Measurements from ENCODE around the gene ALAS1.

Gene ALAS1

DNA sequence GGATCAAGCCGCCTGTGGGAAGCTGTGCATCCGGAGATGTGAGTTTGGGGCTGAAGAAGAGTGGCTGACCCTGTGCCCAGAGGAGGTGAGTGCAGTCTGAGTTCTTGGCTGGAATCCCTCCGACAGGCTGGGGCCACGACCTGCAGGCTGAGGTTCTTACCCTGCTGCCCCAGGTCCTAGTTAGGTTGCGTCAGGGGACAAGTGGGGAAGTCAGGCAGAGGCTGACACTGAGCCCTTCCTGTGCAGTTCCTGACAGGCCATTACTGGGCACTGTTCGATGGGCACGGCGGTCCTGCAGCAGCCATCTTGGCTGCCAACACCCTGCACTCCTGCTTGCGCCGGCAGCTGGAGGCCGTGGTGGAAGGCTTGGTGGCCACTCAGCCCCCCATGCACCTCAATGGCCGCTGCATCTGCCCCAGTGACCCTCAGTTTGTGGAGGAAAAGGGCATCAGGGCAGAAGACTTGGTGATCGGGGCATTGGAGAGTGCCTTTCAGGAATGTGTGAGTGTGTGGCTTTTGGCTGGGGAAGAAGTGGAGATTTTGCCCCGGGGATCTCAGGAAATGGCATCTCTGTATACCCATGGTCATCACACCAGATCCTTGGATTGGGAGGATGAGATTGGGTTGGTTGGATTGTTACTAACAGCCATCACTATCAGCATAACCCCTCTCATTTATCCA lies 48.9 kb downstream of the ALAS1 start:
- no peak for DNase-seq (ENCODE audit: low read depth, low spot score)
- no peak overlapping the region for H3K27ac ChIP-seq

DNA sequence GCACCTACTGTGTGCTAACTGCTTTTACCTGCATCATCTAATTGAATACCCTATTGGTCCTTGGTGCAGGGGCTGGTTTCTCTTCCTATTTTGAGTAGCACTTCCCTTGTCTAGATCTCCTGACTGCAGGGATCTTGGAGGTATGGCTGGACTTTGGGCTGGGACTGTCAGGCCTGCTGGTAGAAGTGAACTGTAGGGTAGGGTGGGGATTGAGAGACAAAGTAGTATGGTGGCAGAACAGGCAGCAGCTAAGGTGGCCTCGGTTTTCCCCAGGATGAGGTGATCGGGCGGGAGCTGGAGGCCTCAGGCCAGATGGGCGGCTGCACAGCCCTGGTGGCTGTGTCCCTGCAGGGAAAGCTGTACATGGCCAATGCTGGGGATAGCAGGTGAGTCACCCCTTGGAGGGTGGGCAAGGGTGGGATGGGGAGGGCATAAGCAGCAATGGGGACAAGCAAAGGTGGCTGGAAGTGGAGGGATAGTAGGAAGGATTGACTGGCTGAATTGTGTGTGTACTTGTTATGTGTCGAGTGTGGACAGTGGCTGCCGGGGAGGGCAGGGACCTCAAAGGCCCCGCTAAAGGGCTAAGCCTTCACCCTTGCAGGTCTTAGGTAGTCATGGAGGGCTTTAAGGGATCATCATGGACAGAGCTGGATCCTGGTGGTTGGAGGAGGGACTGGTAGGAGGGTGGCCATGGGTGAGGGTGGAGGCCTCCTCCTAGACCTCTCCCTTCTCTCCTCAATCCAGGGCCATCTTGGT lies 49.6 kb downstream of the ALAS1 start:
- DNase-seq (ENCODE audit: low read depth, low spot score), result no peak
- H3K27ac ChIP-seq, result no peak overlapping the region

GRCh38 chr3:52248165-52248541 lies 50.2 kb downstream of the ALAS1 start:
- H3K27ac ChIP-seq, result no peak overlapping the region
- DNase-seq (ENCODE audit: low read depth, low spot score), result no peak

- no peak overlapping the region for H3K27ac ChIP-seq
- no peak for DNase-seq (ENCODE audit: low read depth, low spot score)
Observed at GRCh38 chr3:52248816-52249547, 51.0 kb downstream of the ALAS1 start.

DNA sequence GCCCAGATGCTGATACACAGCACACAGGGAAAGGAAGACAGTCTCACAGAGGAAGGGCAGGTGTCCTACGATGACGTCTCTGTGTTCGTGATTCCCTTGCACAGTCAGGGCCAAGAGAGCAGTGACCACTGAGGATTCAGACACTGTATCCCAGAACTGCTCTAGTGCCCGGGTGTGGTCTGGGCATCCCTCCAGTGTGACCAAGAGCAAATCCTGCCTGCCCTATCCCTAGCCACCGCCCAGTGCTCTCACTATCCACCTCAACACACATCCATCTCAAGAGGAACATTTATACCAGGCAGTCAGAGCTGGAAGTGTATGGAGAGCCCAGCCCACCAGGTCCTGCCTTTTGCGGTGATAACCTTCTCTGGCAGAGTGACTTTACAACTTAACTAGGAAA lies 51.7 kb downstream of the ALAS1 start:
- no peak for DNase-seq (ENCODE audit: low read depth, low spot score)
- H3K27ac ChIP-seq, result no peak overlapping the region

DNA sequence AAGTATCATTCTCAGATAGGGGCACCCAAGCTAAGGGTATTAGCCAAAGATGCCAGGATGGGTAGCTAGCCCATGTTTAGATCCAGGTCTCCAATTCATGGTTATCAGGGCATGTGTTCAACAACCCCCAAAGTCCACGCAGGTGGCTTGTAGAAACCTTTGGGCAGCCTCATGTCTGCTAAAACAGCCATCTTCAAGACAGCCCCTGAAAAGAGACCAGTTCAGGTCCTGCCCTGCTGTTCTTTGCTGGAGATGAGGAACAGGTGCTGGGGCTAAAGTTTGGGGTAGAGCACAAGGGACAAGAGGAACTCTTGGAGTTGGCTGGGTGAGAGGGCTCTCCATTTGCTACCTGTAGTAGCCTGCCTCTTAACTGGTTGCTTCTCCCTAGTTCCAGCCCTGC lies 52.2 kb downstream of the ALAS1 start:
- H3K27ac ChIP-seq, result peak overlapping the region; percentile 5

GRCh38 chr3:52253314-52254304 lies 55.6 kb downstream of the ALAS1 start:
- DNase-seq (ENCODE audit: low read depth, low spot score), result no peak
- H3K27ac ChIP-seq, result peak overlapping the region; percentile 70

More for the DNA sequence above, 52.2 kb downstream of the ALAS1 start:
- no peak for DNase-seq (ENCODE audit: low read depth, low spot score)

- no peak for DNase-seq (ENCODE audit: low read depth, low spot score)
- peak overlapping the region; percentile 70 for H3K27ac ChIP-seq
Observed at GRCh38 chr3:52254608-52255007, 56.6 kb downstream of the ALAS1 start.

DNA sequence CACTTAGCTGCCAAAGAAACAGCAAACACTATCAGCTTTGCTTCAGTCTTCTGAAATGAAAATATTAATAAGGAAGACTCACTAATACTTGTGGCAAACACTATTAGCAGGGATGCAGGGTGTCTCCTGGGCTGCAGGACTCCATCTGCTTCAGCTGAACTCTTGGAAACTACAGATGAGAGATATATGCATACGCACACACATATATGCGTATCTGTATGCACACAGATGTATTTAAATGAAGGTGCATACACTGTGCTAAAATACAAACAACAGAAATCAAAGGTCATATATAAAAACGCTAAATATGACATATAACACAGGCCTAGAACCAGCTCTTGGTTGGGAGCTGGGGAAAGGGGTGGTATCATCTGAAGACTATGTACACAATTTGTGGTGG lies 58.2 kb downstream of the ALAS1 start:
- no peak for DNase-seq (ENCODE audit: low read depth, low spot score)
- H3K27ac ChIP-seq, result no peak overlapping the region

GRCh38 chr3:52256622-52257021 lies 58.7 kb downstream of the ALAS1 start:
- DNase-seq (ENCODE audit: low read depth, low spot score), result no peak
- no peak overlapping the region for H3K27ac ChIP-seq

- no peak overlapping the region for H3K27ac ChIP-seq
- no peak for DNase-seq (ENCODE audit: low read depth, low spot score)
Observed at GRCh38 chr3:52257911-52258310, 60.0 kb downstream of the ALAS1 start.

DNA sequence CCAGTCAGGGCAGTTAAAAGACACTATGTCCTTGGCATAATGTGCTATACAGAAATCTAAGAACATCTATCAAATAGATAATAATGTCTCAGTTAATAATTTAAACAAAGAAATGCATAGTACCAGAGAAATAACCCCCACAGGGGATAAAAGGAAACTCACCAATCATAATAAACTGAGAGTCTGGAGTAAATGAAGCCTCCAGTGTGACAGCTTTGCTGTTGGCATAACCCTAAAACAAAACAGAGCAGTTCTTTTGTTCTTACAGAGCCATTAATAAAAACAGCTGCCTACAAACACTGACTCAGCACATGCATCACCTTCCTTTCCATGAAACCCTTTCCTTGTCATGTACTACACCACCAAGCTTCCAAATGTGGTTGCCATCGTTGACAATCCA lies 61.1 kb downstream of the ALAS1 start:
- H3K27ac ChIP-seq, result peak overlapping the region; percentile 14
- DNase-seq (ENCODE audit: low read depth, low spot score), result no peak

DNA sequence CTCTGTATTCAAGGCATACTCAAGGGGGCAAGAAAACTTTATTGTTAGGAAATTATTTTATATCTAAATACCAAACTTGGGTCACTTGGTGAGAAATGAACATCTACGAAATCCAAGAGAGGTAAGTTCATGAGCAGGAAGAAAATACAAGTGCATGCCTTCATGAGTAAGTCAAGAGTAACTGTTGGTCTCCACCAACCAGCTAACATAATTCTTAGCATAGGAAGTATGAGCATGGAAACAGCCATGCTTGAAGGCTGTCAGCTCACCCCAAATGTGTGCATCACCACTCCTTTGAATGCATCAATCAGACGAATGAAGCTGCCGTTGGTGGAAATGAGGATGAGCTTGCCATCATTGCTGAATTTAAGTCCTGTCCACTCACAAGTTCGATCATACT lies 61.5 kb downstream of the ALAS1 start:
- DNase-seq (ENCODE audit: low read depth, low spot score), result no peak
- H3K27ac ChIP-seq, result peak overlapping the region; percentile 14

GRCh38 chr3:52262447-52262846 lies 64.5 kb downstream of the ALAS1 start:
- no peak overlapping the region for H3K27ac ChIP-seq
- no peak for DNase-seq (ENCODE audit: low read depth, low spot score)

All from epithelial cell of prostate (primary cell).